HG02885 (cell line): ENCODE data around the gene PLEK2.
"Not testable (repeated sequence)": the region's sequence is repeated elsewhere in the genome, so short reads cannot be mapped to it uniquely, and the experiment has no call there.

ENCODE experiments used
- ATAC-seq: cut with Tn5 transposase; IDR thresholded peaks from one replicate; pipeline ENCODE4 v1.9.1; 2021; ENCODE audit warnings: mild to moderate bottlenecking; ENCODE audit not compliant: unreplicated experiment, poor library complexity

Gene PLEK2

GRCh38 chr14:67429510-67430205 lies 17.7 kb upstream of the PLEK2 start:
- no peak for ATAC-seq

GRCh38 chr14:67428501-67429031 lies 16.6 kb upstream of the PLEK2 start:
- ATAC-seq: no peak

GRCh38 chr14:67426983-67427606 lies 15.1 kb upstream of the PLEK2 start:
- no peak for ATAC-seq

- no peak for ATAC-seq
Observed at GRCh38 chr14:67426161-67426560, 14.2 kb upstream of the PLEK2 start.

GRCh38 chr14:67425608-67426007 lies 13.6 kb upstream of the PLEK2 start:
- ATAC-seq: no peak

- ATAC-seq: no peak
Observed at GRCh38 chr14:67424539-67424938, 12.6 kb upstream of the PLEK2 start.

GRCh38 chr14:67423424-67423823 lies 11.5 kb upstream of the PLEK2 start:
- no peak for ATAC-seq

- ATAC-seq: no peak
Observed at GRCh38 chr14:67421356-67422224, 9.6 kb upstream of the PLEK2 start.

- ATAC-seq: peak; percentile 44
Observed at GRCh38 chr14:67420102-67420739, 8.3 kb upstream of the PLEK2 start.

- ATAC-seq: no peak
Observed at GRCh38 chr14:67418401-67419191, 6.6 kb upstream of the PLEK2 start.

GRCh38 chr14:67417633-67418032 lies 5.7 kb upstream of the PLEK2 start:
- no peak for ATAC-seq

GRCh38 chr14:67416810-67417209 lies 4.8 kb upstream of the PLEK2 start:
- no peak for ATAC-seq

- ATAC-seq: no peak
Observed at GRCh38 chr14:67416085-67416484, 4.1 kb upstream of the PLEK2 start.

GRCh38 chr14:67415610-67416009 lies 3.6 kb upstream of the PLEK2 start:
- ATAC-seq: not testable (repeated sequence)

GRCh38 chr14:67413806-67414769 lies 2.1 kb upstream of the PLEK2 start:
- no peak for ATAC-seq

- ATAC-seq: no peak
Observed at GRCh38 chr14:67411370-67411769, 595 bp downstream of the PLEK2 start.

GRCh38 chr14:67410313-67410712 lies 1.7 kb downstream of the PLEK2 start:
- ATAC-seq: no peak

- ATAC-seq: no peak
Observed at GRCh38 chr14:67409461-67409860, 2.5 kb downstream of the PLEK2 start.
